ENCODE measurements around the gene COPS6. TPM values are rescaled to one million over a fixed set of nuclear protein-coding genes. Genes with fewer than 3 reads are reported as not detected.

COPS6 gene
- 10 to 100 TPM; 41.6 to 69.0 (median 50.0) TPM for total RNA-seq

DNA sequence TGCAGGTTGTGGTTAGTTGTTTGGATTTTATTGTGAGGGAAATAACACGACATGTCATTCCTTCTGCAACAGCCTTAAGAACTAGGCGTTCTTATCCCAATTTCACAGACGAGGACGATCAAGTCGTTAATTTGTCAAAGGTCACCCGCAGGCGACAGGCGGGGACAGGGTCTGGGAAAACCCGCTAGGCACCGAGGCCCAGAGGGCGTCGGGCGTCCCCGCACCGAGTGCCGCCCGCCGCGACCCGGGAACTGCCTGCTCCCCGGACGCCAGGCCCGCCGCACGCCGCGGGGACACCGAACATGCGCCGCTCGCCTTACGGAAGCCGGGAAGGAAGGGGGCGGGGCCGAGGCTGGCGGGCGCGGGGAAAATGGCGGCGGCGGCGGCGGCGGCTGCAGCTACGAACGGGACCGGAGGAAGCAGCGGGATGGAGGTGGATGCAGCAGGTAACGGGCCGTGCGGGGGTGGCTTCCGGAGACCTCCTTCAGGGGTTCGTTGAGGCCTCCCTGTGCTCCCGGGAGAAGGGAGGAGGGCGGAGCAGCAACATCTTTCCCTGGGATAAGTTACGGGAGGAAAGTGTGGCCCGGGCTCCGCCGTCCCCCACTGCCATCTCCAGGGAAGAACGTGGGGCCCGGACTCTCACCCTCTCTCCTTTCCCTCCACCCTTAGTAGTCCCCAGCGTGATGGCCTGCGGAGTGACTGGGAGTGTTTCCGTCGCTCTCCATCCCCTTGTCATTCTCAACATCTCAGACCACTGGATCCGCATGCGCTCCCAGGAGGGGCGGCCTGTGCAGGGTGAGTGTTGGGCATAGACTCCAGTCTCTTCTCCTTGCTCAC, at the start of gene COPS6:
Gene COPS6 (plus strand): TSS at position 349 of the 837 bp plus-strand sequence. CDS start 22 bp downstream, at position 371.
- TF ChIP-seq, protein P1, sequence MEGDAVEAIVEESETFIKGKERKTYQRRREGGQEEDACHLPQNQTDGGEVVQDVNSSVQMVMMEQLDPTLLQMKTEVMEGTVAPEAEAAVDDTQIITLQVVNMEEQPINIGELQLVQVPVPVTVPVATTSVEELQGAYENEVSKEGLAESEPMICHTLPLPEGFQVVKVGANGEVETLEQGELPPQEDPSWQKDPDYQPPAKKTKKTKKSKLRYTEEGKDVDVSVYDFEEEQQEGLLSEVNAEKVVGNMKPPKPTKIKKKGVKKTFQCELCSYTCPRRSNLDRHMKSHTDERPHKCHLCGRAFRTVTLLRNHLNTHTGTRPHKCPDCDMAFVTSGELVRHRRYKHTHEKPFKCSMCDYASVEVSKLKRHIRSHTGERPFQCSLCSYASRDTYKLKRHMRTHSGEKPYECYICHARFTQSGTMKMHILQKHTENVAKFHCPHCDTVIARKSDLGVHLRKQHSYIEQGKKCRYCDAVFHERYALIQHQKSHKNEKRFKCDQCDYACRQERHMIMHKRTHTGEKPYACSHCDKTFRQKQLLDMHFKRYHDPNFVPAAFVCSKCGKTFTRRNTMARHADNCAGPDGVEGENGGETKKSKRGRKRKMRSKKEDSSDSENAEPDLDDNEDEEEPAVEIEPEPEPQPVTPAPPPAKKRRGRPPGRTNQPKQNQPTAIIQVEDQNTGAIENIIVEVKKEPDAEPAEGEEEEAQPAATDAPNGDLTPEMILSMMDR (IDR thresholded peaks at IDR 0.05), result no peak
- peak; percentile 38 for ATAC-seq (ENCODE audit: low FRiP score)
- DNase-seq (ENCODE audit: low spot score), result peak; percentile 72

DNA sequence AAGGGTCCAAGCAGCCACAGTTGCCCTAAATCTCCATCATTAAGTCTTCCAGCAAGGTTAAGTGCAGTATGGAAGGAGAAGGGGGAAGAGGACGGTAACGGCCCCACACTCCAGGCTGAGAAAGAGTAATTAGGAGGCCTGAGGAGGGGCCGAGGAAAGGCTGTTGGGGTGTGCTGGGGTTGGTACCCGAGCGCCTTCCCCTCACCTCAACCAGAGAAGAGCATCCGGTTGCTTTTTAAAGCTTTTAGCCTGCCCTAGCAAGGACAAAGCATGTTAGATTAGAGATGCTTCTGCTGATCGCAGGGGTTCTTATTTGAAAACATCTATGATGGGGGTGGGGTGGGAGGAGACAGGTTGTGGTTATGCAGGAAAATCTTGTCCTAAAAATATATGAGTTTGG, 48.2 kb upstream of the COPS6 start:
- ATAC-seq (ENCODE audit: low FRiP score) (no peak), DNase-seq (ENCODE audit: low spot score) (no peak)
- TF ChIP-seq, protein P1 (IDR thresholded peaks at IDR 0.05), result no peak

GRCh38 chr7:100044718-100045117, 44.1 kb upstream of the COPS6 start:
- TF ChIP-seq, protein P1 (IDR thresholded peaks at IDR 0.05), result no peak
- ATAC-seq (ENCODE audit: low FRiP score) (no peak), DNase-seq (ENCODE audit: low spot score) (no peak)

DNA sequence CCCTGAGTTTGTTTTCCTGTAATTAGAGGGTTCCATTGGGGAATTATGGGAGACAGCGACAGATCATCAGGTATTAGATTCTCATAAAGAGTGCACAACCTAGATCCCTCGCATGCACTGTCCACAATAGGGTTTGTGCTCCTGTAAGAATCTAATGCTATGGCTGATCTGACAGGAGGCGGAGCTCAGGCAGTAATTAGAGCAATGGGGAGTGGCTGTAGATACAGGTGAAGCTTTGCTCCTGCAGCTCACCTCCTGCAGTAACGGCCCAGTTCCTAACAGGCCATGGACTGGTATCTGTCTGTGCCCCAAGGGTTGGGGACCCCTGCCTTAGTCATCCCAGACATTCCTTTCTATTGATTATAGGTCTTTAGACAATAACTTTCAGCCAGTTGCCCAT, 40.1 kb upstream of the COPS6 start:
- DNase-seq (ENCODE audit: low spot score) (no peak), ATAC-seq (ENCODE audit: low FRiP score) (no peak)
- TF ChIP-seq, protein P1 (IDR thresholded peaks at IDR 0.05), result no peak

GRCh38 chr7:100049441-100050291, 39.1 kb upstream of the COPS6 start, which contains the start of gene ZSCAN21:
Gene ZSCAN21 (plus strand): TSS chr7:100049774. CDS start chr7:100057007, 7,233 bp downstream.
- DNase-seq (ENCODE audit: low spot score) (peak; percentile 76), ATAC-seq (ENCODE audit: low FRiP score) (peak; percentile 98)
- TF ChIP-seq, protein P1 (IDR thresholded peaks at IDR 0.05), result no peak

DNA sequence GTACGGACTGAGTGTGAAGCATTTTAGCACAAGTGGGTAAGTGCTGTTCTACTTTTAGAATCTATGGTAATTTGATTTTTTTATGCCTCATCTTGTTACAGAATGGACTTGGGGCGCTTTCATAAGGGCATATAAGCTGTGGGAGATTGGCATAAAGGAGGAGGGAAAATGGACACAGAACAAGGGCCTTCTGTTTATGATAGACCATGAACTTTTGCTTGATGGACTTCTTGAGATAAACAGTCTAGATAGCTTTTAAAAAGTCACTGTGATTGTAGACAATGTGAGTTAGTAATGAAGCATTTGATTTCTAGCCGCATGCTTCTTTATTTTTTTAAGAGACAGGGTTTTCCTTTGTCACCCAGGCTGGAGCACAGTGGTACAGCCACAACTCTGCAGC, 37.2 kb upstream of the COPS6 start:
- TF ChIP-seq, protein P1 (IDR thresholded peaks at IDR 0.05), result no peak

More for the DNA sequence above, 37.2 kb upstream of the COPS6 start:
- ATAC-seq (ENCODE audit: low FRiP score), result no peak
- DNase-seq (ENCODE audit: low spot score), result no peak
